GM12875 (cell line): Measurements from ENCODE around the gene SLC6A12.

Experiments used
- H3K4me3 ChIP-seq: one replicate; pipeline ENCODE4 v1.5.1; 2011; ENCODE audit warnings: low read depth, low read length, control low read depth
- TF ChIP-seq, protein P1 (sequence below): IDR thresholded peaks from 2 replicates; pipeline ENCODE4 v1.5.1; 2011; ENCODE audit warnings: low read depth, mild to moderate bottlenecking, control low read depth, inconsistent platforms, low read length, moderate library complexity, borderline replicate concordance; ENCODE audit not compliant: insufficient read depth

SLC6A12 gene

DNA sequence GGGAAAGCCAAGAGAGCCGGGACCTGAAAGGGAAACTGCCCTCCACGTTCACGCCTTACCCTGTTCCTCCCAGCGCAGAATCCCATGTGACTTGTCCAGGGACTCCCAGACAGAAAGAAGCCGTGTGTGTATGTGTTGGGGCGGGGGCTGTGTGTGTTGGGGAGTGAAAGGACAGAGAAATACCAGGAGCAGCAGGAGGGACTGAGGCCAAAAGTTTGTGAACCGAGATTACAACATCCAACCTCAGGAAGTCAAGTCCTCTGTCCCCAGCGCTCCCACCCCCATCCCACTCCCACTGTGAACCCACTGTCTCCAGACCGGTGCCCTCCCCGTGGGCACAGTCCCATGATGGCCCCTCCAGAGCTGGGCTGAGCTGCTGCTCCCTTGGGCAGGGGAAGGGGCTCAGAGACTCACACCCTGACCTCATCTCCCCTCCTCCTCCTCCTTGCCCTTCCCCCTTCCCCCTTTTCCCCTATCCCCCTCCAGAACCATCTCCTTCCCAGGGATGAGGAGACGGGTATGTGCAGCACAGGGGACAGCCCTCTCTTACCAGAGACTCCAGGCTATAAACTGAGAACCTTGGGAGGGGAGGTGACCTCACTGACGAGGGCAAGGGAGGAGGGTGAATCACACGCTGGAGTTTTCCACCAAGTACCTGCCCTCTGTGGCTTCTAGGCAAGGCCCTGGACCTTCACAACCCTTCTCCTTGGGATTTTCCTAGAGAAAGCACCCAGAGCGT is at the start of gene SLC6A12:
Gene SLC6A12, minus strand, starts transcription at position 155 of the 739 bp plus-strand sequence. CDS start 4,171 bp downstream, outside the sequence.
- TF ChIP-seq, protein P1, sequence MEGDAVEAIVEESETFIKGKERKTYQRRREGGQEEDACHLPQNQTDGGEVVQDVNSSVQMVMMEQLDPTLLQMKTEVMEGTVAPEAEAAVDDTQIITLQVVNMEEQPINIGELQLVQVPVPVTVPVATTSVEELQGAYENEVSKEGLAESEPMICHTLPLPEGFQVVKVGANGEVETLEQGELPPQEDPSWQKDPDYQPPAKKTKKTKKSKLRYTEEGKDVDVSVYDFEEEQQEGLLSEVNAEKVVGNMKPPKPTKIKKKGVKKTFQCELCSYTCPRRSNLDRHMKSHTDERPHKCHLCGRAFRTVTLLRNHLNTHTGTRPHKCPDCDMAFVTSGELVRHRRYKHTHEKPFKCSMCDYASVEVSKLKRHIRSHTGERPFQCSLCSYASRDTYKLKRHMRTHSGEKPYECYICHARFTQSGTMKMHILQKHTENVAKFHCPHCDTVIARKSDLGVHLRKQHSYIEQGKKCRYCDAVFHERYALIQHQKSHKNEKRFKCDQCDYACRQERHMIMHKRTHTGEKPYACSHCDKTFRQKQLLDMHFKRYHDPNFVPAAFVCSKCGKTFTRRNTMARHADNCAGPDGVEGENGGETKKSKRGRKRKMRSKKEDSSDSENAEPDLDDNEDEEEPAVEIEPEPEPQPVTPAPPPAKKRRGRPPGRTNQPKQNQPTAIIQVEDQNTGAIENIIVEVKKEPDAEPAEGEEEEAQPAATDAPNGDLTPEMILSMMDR = no peak
- H3K4me3 ChIP-seq = no peak within 1 kb of the TSS

- H3K4me3 ChIP-seq = no peak overlapping the region
- TF ChIP-seq, protein P1 = no peak
These were observed 49.6 kb upstream of the SLC6A12 start for GRCh38 chr12:263574-263973.

- TF ChIP-seq, protein P1 = no peak
These were observed 48.9 kb upstream of the SLC6A12 start, which contains the start of gene SLC6A13 for GRCh38 chr12:262817-263216. SLC6A13 (minus strand) TSS chr12:262836; CDS start chr12:260052, 2,784 bp downstream.

GRCh38 chr12:262113-262512 is 48.2 kb upstream of the SLC6A12 start:
- TF ChIP-seq, protein P1 = no peak
- H3K4me3 ChIP-seq = no peak overlapping the region

More at GRCh38 chr12:262817-263216, 48.9 kb upstream of the SLC6A12 start, which contains the start of gene SLC6A13:
- no peak within 1 kb of the TSS for H3K4me3 ChIP-seq

- TF ChIP-seq, protein P1 = no peak
- no peak overlapping the region for H3K4me3 ChIP-seq
These were observed 43.8 kb upstream of the SLC6A12 start for GRCh38 chr12:257521-258321.

DNA sequence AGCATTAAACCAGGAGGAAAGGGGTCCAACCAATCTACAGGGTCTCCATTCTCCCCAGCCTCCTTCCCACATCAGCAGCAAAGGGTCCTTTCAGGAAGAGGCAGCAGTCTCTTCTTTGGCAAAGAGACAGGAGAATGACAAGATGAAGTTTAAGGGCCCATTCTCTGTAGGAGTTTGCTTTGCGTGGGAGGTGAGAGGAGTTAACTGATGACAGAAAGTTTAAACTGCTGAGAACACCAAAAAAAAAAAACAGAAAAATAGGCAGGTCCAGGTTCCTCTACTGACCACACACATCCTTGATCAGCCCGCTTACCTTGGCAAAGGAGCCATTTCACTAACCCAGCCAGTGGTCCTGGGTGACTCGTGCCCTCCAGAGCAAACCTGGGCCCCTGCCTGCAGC is 43.0 kb upstream of the SLC6A12 start:
- TF ChIP-seq, protein P1 = no peak
- no peak overlapping the region for H3K4me3 ChIP-seq
